H4 (cell line): ENCODE results near the gene MED13L. TPM values are rescaled to one million over a fixed set of nuclear protein-coding genes. Genes with fewer than 3 reads are reported as not detected.
A peak's percentile ranks its signal among the peaks of the same experiment; 100 is the strongest.
"Not testable (repeated sequence)": the region's sequence is repeated elsewhere in the genome, so short reads cannot be mapped to it uniquely, and the experiment has no call there.

Source experiments
- DNase-seq: peaks from one replicate; pipeline ENCODE4 v3.0.0-alpha.2; 2015; ENCODE audit warnings: low spot score
- total RNA-seq: library from RNA; depleted of rRNA; stranded (reverse); fragments of >200 nt; shearing (Covaris generic); gene quantifications from 2 replicates; pipeline ENCODE4 v1.2.3, GENCODE V29; 2014

The MED13L gene
- total RNA-seq, 1 experiment from 2014 or later, result 19.7 TPM

DNA sequence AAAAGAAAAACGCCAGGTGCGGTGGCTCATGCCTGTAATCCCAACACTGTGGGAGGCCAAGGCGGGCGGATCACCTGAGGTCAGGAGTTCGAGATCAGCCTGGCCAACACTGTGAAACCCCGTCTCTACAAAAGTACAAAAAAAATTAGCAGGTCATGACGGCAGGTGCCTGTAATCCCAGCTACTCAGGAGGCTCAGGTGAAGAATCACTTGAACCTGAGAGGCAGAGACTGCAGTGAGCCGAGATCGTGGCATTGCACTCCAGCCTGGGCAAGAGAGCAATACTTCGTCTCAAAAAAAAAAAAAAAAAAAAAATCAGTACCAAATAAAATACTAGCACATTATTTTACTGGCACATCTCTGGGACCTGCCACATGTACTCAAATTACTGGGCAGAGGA lies 145.5 kb downstream of the MED13L start:
- DNase-seq, result not testable (repeated sequence)

DNA sequence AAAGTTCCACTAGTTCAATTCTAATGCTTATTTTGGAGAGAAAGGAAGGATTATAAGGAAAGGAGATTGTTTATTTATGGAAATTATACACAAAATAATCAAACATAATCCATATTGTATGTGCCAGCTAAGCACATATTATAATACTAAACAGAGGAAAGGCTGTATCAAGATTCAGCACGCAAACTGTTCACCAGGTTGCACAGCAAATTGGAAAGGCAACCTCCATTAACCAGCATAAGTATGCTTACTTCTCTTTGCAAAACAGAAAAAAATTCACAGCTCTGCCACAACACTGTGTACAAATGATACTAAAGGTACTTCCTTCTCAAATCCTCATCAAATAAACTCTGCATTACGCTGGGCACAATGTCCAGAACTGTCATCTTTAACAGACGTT lies 146.3 kb downstream of the MED13L start:
- no peak for DNase-seq

DNA sequence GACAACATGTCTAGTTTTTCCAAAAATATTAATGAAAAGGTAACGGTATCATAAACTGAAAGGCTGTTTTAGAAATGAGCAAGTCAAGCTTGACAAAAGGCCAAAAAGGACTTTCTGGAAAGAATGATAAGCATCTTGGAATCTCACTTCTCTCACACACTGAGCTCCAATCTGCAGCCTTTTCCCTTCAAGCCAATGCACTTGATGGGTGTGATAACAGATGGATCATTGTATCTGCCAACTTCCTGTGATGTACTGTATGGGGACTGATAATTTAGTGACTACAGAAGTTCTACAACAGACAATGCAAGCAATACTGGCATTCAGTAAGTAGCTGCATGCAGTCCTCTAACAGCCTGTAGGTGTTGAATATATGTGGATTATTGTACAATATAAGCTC lies 147.1 kb downstream of the MED13L start:
- DNase-seq, result no peak

DNA sequence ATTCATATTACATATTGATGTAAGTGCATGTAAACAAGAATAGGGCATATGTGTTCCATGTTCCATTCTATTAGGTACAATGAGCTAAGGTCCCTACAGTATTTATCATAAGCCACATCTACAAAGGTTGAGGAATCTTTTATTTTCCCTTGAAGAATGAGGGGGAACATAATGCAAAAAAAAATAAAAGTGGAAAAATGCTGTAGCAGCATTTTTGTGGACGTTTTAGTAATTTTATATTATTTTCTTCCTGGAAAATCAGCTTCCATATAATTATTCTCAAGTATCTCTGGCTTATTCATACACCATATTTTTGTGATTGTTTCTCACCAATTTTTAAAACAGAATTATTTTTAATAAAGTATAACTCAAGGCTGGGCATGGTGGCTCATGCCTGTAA lies 148.7 kb downstream of the MED13L start:
- no peak for DNase-seq

DNA sequence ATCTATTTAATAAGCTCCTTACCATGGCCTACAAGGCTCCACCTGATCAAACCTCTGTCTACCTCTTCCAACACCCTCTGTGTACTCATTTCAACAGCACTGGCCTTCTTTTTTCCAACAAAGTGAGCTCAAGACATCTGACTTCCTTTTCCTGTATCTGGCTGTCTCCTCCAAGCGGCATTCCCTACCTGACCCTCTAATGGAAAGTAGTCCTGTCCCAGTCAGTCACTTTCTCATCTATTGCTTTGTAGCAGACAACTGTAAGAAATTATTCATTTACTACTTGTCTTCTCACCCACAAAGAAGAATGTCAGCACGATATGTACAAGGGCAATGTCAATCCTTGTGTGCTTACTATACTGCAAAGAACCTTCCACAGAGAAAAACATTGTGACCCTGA lies 149.6 kb downstream of the MED13L start:
- DNase-seq, result no peak

DNA sequence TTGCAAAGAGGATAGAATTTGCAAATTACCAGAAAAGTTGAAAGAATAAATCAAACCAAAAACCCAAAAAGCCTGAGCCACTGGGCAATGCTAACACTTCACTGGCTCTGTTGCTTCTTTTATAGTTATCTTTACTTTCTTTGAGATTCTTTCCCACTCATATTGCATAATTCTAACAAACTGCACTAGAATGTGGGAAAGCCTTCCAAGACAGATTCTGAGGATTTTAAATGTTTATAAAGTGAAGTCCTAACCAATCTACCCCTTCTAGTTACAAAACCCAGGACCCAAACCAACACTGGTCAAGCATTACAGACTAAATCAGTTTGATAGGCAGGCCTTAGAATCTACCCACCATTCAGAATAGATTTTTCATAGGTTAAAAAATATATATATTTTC lies 150.9 kb downstream of the MED13L start:
- DNase-seq, result no peak

DNA sequence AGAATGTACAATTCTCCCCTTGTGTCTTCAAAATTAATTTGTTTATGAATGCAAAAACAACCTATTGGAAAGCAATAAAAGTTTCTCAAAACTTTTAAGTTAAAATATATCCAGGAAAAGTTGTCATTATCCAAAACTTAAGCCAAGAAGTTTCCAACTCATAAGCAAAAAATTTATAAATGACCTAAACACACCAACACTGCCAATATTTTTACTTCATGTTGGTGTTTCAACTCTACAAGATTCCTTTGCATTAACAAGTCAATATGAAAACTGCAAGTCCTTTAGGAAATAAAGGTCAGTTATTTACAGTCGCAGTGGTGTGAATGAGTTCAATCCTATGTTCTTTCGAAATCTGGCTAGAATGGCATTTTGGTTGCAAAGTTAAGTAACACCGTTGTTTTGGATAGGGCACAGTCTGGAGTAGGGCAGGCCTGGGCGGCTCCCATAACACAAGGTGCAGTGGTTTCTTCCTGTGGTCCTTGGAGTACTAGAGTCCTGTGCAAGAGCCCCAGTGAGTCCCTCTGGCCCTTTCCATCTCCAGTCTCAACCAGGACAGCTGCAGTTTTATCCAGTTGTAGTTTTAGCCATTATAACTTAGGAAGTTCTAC lies 151.4 kb downstream of the MED13L start:
- DNase-seq, result no peak

DNA sequence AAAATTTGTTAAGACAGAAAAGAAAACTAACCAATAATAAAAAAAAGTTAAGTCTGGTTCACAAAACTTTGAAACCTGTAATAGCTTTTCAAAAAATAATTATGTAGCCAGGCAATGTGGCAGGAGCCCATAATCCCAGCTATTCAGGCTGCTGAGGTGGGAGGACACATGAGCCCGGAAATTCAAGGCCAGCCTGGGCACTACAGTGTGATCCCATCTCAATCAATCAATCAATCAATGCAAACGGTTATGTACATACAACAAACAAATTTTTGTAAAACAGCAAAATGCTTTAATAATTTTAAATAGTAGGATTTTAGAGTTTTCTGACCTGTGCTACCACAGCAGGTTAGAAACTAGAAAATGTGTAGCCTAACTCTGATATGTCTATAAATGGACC lies 152.4 kb downstream of the MED13L start:
- DNase-seq, result no peak

DNA sequence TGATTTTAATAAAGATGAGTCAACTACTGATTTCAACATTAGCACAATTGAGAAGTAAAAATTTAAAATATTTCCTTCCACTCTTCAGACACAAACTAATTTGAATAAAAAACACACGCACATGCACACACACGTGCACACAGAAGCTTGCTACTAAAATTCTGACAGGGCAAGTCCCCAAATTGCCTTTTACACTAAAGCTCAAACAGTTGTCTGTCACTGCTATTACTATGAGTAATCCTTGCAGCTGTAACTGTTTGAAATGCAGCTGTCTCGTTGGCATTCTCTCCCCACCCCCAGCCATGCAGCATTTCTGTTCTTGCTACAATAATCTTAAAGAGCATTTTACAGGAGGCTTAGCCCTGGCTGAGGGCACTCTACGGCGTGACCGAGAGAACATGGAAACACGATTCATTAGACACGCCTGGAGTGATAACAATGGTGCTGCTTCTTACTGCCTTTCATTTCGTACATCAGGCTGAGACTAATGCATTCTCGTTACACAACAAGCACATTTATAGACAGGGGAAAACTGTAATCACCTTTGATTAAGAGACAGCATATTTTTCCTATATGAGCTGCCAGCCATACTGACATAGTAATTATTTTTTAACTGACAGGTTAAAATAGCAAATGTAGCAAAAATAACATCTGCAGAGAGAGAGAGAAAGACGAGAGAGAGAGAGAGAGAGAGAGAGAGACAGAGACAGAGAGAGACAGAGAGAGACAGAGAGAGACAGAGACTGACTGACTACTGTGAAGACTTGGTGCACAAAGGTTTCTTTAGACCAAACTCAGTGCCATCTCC lies 153.8 kb downstream of the MED13L start:
- DNase-seq, result peak; percentile 42

DNA sequence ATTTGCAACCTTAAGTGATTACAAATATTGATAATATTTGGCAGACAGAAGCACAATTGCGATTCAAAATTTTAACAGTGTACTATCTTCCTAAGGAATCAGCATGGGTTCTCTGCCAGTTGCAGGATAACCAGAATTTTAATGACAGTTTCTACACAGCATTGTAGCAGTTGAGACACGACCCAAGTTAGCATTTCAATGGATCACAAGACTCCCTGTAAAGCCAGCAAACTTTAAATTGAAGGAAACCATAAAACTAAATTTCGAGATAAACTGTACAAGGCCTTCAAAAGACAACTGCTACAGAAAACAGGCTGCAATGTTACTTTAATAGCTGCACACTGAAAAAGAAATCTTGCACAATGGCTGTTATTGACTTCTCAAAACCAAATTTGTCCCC lies 154.9 kb downstream of the MED13L start:
- no peak for DNase-seq

DNA sequence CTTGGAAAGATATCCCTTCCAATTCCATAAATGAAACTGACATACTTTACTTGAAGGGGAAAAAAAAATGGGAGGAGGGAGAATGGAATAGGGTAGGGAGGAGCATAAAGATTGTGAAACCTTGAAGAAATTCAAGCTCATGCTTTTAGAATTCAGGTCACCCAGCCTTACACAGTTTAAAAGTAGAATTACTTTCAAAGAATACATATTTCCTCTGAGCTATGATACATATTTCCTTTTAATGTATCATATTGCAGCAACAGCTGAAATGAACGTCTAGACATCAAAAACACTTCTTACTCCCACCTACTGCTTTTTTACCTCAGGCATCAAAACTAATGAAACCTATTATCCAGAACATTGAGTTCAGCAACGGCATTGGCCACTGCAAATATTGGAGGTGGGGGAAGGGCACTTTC lies 156.0 kb downstream of the MED13L start:
- DNase-seq, result no peak

DNA sequence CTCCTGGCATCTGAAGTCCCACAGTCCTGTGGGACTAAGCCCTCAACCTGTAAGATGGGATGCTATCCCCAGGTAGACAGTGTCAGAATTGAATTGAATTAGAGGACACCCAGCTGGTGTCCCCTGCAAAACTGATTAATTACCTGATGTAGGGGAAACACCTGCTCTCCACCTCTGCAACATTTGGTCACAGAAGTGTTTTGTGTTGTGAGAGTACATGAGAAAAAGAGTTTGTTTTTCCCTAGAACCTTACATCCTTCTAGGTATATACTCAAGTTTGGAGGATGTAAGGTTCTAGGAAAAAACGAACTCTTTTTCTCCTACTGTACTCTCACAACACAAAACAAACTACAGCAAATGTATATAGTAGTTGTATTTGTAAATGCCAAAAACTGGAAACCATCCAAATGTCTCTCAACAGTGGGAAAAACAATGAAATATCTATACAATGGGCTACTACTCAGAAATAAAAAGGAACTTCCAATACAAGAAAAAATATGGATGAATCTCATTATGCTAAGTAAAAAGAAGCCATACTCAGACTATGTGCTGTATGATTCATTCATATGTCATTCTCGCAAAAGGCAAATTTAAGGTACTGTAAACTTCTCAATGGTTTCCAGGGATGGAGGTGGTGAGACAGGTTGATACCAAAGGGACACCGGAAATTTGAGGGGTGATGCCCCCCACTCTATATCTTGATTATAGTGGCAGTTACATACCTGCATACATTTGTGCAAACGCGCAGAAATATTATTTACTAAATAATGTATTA lies 160.7 kb downstream of the MED13L start:
- no peak for DNase-seq

DNA sequence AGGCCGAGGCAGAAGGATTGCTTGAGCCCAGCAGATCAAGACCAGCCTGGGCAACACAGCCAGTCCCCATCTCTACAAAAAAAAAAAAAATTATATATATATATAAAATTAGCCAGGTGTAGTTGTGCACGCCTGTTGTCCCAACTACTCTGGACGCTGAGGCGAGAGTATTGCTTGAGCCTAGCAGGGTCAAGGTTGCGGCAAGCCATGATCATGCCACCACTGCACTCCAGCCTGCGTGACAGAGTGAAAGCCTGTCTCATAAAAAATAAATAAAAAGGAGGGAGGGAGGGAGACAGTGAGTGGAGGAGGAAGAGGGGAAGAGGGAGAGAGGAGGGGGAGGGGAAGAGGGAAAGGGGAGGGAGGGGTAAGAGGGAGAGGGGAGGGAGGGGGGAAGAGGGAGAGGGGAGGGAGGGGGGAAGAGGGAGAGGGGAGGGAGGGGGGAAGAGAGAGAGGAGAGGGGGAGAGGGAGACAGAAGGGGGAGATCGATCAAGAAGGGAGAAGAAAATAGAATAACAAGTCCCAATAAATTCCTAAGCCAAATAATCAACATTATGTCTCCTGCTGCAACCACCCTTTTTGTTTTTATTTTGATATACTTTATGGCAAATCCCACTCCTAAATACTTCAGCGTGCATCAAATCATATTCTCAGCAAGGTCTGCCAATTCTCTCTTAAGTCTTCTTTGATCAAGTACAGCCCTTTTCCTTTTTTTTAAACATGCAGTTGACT lies 163.9 kb downstream of the MED13L start:
- DNase-seq, result no peak

DNA sequence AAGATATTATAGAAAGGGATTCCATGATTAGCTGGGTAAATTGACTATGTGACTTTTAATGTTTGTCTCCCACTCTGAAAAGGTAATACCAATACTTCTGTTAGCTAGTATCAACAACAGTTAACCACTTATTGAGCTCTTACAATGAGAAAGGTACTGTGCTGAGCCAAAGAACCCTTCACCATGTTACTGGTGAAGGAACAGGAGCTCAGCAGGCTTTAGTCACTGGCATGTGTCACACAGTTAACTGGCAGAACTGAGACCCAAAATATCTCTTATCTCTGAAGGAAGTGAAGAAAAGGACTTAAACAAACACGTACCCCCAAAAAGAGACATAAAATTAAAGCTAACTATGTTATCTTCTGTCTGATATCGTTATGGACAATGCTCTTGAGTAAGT lies 170.6 kb downstream of the MED13L start:
- DNase-seq, result no peak

DNA sequence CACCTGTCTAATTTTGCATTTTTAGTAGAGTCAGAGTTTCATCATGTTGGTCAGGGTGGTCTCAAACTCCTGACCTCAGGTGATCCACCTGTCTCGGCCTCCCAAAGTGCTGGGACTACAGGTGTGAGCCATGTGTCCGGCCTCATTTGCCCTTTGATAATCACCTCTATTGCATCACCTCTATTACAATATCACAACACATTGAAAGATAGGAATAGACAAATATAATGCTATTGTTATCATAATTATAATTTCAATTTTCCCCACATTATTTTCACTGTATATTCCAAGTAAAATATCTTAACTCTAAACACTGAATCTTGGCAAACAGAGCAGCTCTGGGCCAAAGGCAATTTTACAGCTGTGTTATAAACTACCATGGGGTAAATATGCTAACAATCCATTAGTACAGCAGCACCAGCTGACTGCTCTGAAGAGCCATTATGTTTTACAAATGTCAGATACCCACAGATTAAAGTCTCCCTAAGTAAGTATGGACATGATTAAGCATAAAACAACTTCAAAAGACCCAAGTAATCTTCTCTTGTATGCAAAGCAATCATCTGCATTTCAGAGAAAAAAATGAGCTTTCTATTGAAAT lies 173.2 kb downstream of the MED13L start:
- no peak for DNase-seq

DNA sequence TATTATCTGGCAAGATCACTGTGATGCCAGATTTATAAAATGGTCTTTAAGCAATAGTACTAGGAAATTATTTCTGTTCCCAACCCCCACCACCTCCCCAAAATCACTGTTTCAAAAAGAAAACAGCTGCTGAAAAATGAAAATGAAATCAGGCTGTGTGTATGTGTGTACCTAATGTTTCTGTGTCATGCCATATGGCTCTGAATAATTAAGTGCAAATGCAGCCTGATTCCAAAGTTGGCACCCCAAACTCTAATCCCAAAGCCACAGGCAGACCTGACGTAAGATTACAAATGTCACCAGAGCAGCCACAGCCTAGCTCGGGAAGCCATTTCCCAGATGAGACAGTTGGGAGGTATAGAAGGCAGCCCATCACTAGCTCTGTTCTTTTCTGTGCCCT lies 175.5 kb downstream of the MED13L start:
- no peak for DNase-seq

DNA sequence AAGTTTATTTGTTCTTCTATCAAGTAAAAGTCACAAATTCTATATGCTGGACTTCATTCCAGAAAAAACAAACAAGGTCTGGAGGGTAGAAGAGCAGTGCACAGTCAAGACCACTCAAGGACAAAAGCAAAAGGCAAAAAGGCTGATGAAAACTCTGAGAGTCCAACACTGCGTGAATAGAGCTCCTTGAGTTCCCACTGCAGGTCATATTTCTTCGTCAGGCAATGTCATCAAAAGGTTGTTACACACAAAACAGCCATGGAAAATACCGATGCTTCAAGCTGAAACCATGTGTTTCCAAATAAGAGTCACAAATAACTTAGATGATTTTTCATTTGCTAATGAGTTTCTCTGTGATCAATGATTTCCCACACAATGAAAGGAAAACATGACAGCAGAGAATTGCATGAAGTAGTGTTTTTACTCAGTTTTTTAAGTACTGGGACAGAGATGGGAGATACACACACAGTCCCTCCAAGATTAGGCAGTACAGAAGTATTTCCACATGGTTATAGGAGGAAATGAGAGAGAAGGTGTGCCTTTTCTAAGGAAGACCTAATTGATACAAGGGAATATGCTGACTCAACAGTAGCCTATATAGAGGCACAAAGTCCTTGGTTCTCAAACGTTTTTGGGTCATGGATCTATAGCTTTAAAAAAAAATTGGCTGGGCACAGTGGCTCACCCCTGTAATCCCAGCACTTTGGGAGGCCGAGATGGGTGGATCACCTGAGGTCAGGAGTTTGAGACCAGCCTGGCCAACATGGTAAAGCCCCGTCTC lies 177.7 kb downstream of the MED13L start:
- no peak for DNase-seq

DNA sequence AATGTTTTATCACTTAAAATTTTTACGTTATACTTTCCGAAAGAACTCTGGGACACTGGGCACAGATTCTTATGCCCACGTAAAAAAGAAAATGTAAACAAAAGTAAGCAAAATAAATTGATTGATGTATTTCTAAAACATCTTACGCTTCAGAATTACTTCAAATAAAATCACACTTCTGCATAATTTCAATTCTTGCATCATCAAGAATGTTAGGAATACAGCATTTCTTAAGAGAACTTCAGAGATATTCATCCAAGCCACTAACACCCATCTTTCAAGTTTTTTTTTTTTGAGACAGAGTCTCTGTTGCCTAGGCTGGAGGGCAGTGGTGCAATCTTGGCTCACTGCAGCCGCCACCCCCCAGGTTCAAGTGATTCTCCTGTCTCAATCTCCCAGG lies 180.6 kb downstream of the MED13L start:
- DNase-seq, result no peak

DNA sequence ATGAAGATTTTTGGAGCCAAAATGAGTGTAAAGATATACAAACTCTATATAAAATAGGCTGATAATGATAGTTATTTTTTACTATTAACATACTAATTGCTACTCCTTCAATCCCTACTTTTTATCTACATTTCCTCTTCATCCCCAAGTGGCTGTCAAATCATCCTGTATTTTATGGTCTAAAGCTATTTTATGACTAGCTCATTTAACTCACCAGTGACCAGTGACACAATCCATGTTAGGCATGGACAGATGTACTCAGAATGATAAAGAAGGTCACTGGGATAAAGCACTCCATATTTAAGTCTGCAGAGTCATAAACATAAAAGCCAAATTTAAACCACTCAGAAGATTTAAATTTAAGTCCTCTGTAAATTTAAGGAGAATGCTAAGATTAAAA lies 183.0 kb downstream of the MED13L start:
- no peak for DNase-seq

DNA sequence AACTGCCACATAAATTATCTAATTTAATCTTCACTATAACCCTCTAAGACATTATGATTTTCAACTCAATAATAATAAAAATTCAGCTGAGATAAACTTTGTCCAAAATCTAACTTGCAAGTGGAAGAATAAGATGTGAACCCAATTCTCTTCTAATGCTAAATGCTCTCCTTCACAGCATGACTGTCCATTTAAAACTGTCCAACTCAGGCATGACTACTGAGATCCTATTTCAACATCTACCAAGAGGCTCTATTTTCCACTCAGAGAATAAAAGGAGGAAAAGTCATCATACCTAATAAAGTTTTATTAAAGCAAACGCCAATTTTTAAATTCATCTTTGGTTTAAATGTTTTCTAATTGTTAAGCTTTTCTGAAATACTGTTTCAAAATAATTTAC lies 183.6 kb downstream of the MED13L start:
- DNase-seq, result no peak

DNA sequence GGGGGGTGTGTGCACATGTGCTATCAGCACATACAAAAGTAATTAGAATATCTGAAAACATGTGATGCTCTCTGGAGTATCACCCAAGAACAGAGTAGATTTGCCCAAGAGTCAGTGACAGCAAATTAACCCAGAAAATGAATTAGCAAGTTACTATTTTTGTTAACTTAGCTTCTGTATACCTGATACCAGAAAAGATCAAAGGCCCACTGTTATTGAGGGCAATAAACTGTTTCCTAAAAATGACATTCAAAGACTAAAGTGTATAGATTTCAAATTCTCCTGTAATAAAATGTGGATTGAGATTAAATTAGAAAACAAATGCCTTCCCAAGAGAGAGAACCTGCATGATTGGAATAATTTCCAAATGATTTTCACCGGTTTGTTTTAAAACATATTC lies 184.7 kb downstream of the MED13L start:
- no peak for DNase-seq
